B cell (primary cell): ENCODE results near the gene TRAPPC3L. TPM values are rescaled to one million over a fixed set of nuclear protein-coding genes. Genes with fewer than 3 reads are reported as not detected.

Source experiments
- ATAC-seq: fragments of 200-7000 bp; cut with Tn5 transposase; one replicate; pipeline ENCODE4 v1.10.0; 2021; ENCODE audit warnings: low read depth, mild to moderate bottlenecking, moderate number of reproducible peaks, moderate library complexity
- CTCF ChIA-PET: fragments of 350-600 bp; sonication (Branson Sonifier 250); formaldehyde crosslinking; loops from one replicate; lab custom pipeline; 2021; ENCODE audit warnings: antibody characterized with exemption, inconsistent platforms; lab: Charles Lee
- POLR2A ChIA-PET: fragments of 350-600 bp; sonication (Branson Sonifier 250); formaldehyde crosslinking; loops from one replicate; lab custom pipeline; 2021; ENCODE audit warnings: antibody characterized with exemption; lab: Charles Lee
- DNase-seq: peaks from one replicate; pipeline ENCODE4 v3.0.0; 2013
- H2AFZ ChIP-seq: 2 replicates; pipeline ENCODE4 v1.6.1; 2012; ENCODE audit warnings: mild to moderate bottlenecking, low read depth, low read length; ENCODE audit not compliant: insufficient read depth, poor library complexity, severe bottlenecking
- H3K27ac ChIP-seq, 2 donors: 1 replicate in 1 of 2; 2 replicates in 1 of 2; pipeline ENCODE4 v1.5.1; 2012 to 2013; ENCODE audit warnings: low read length in 2 of 2, mild to moderate bottlenecking in 2 of 2, moderate library complexity in 1 of 2
- H3K27me3 ChIP-seq, 4 experiments: fragments of 200-600 bp in 1 of 4; sonication (generic) in 1 of 4; replicated peaks in 1 of 4; 1 replicate in 2 of 4; 2 replicates in 2 of 4; pipeline versions ENCODE4 v1.6.1 to v1.7.0; 2013 to 2016; ENCODE audit warnings: low read length in 3 of 4, mild to moderate bottlenecking in 2 of 4, mixed read lengths in 1 of 4, moderate library complexity in 1 of 4; ENCODE audit not compliant: insufficient read depth in 4 of 4, control insufficient read depth in 3 of 4; ENCODE audit errors: control extremely low read depth in 1 of 4
- H3K36me3 ChIP-seq, 2 experiments: replicated peaks in 1 of 2; 1 replicate in 1 of 2; 2 replicates in 1 of 2; pipeline versions ENCODE4 v1.6.1 to v1.7.1; 2013; ENCODE audit warnings: low read length in 1 of 2; ENCODE audit not compliant: insufficient read depth in 2 of 2, control insufficient read depth in 1 of 2; ENCODE audit errors: control extremely low read depth in 1 of 2, extremely low read depth in 1 of 2
- H3K4me1 ChIP-seq, 2 donors: fragments of 200-600 bp in 1 of 2; sonication (generic) in 1 of 2; 1 replicate in 1 of 2; 2 replicates in 1 of 2; pipeline versions ENCODE4 v1.5.1 to v1.6.1; 2013 to 2017; ENCODE audit warnings: low read length in 2 of 2; ENCODE audit not compliant: control insufficient read depth in 2 of 2, insufficient read depth in 2 of 2
- H3K4me2 ChIP-seq: replicated peaks from 2 replicates; pipeline ENCODE3; 2012; ENCODE audit warnings: mild to moderate bottlenecking, low read depth, low read length; ENCODE audit not compliant: poor library complexity, severe bottlenecking
- H3K4me3 ChIP-seq, 5 experiments: fragments of 200-600 bp in 1 of 5; sonication (generic) in 1 of 5; 1 replicate in 3 of 5; 2 replicates in 2 of 5; pipeline versions ENCODE4 v1.5.1 to v1.7.0; 2011 to 2016; ENCODE audit warnings: low read length in 4 of 5, mild to moderate bottlenecking in 4 of 5, low read depth in 2 of 5, control low read depth in 1 of 5, moderate library complexity in 1 of 5; ENCODE audit not compliant: insufficient read depth in 1 of 5; ENCODE audit errors: control extremely low read depth in 1 of 5, extremely low read depth in 1 of 5
- H3K79me2 ChIP-seq: fragments of 200-600 bp; sonication (generic); one replicate; pipeline ENCODE4 v1.6.0; 2016; ENCODE audit warnings: low read length; ENCODE audit not compliant: control insufficient read depth, insufficient read depth
- H3K9ac ChIP-seq: fragments of 200-600 bp; sonication (generic); 2 replicates; pipeline ENCODE4 v1.6.1; 2017; ENCODE audit warnings: mild to moderate bottlenecking, low read length, moderate library complexity
- H3K9me3 ChIP-seq, 3 donors: one replicate each; pipeline versions ENCODE4 v1.6.1 to v1.7.1; 2013; ENCODE audit warnings: low read length in 2 of 3; ENCODE audit not compliant: control insufficient read depth in 2 of 3, insufficient read depth in 1 of 3; ENCODE audit errors: control extremely low read depth in 1 of 3
- H4K20me1 ChIP-seq: 2 replicates; pipeline ENCODE4 v1.6.0; 2012; ENCODE audit warnings: mild to moderate bottlenecking, low read length; ENCODE audit not compliant: insufficient read depth, control insufficient read depth, poor library complexity, severe bottlenecking
- H3K27ac Mint-ChIP-seq: one replicate; pipeline ENCODE4 v1.8.0; 2021; ENCODE audit warnings: mixed read lengths
- H3K27me3 Mint-ChIP-seq: one replicate; pipeline ENCODE4 v1.8.0; 2021; ENCODE audit warnings: mixed read lengths
- H3K4me1 Mint-ChIP-seq: one replicate; pipeline ENCODE4 v1.8.0; 2021; ENCODE audit warnings: mixed read lengths
- H3K4me3 Mint-ChIP-seq: one replicate; pipeline ENCODE4 v1.8.0; 2021; ENCODE audit warnings: mixed read lengths
- H3K9me3 Mint-ChIP-seq: one replicate; pipeline ENCODE4 v1.8.0; 2022; ENCODE audit warnings: mixed read lengths; ENCODE audit not compliant: insufficient read depth
- CTCF ChIP-seq: fragments of 200-600 bp; IDR thresholded peaks from one replicate; pipeline ENCODE4 v1.8.0; 2022; ENCODE audit warnings: antibody characterized with exemption, mild to moderate bottlenecking
- EZH2 ChIP-seq: IDR thresholded peaks from 2 replicates; pipeline ENCODE4 v1.6.1; 2012; ENCODE audit warnings: borderline replicate concordance, low read depth, mild to moderate bottlenecking, moderate library complexity, low read length; ENCODE audit not compliant: insufficient read depth, poor library complexity, severe bottlenecking
- WGBS: methylation state at CpG from one replicate; pipeline ENCODE4 v1.1.5; 2013; ENCODE audit warnings: missing lambda C conversion rate; ENCODE audit not compliant: insufficient coverage; 5-methylcytosine and 5-hydroxymethylcytosine counted together
- intact Hi-C: fragments of 100-400 bp; cut with micrococcal nuclease; formaldehyde crosslinking; loops from one replicate; pipeline ENCODE4 v1.10.0; 2022
- polyA plus RNA-seq: library from polyadenylated mRNA; depleted of rRNA; stranded (reverse); fragments of >200 nt; gene quantifications from 2 replicates; pipeline ENCODE4 v1.2.3, GENCODE V29; 2012
- total RNA-seq, 2 donors: library from RNA; stranded (reverse); fragments of 120-200 nt in 1 of 2; gene quantifications; 1 replicate in 1 of 2; 2 replicates in 1 of 2; pipeline versions ENCODE4 v1.2.3 to v1.2.4, GENCODE V29; 2013 to 2022

TRAPPC3L gene
- total and polyA plus RNA-seq, 2 donors (not counting 1 experiment from before 2014, with no cell fraction given) = not detected

GRCh38 chr6:116467096-116467495 lies 78.4 kb downstream of the TRAPPC3L start:
- Mint-ChIP-seq H3K27me3 (no peaks in the 10 kb centered on the region), H3K27ac (peak overlapping the region; percentile 93), H3K9me3 (no peaks in the 10 kb centered on the region), H3K4me3 (no peak overlapping the region), H3K4me1 (peaks cover 55% of the 10 kb centered on the region)
- intact Hi-C loops = loop anchor here (10.0 kb wide), 1 partner anchor 362 kb away; the partner anchor contains the start of gene NT5DC1
- peak overlapping the region; percentile 39 to 91 for H3K27ac ChIP-seq
- no peak overlapping the region for H3K4me3 ChIP-seq
- peaks cover 3% of the 10 kb centered on the region for H3K79me2 ChIP-seq
- peaks cover 45 to 54% of the 10 kb centered on the region in 2 donors for H3K4me1 ChIP-seq
- DNase-seq (no peak), ATAC-seq (no peak)
- H2AFZ ChIP-seq = peak overlapping the region; percentile 37
- TF ChIP-seq CTCF (no peak), EZH2 (no peak)
- no CpG with 5 or more reads among the region's 1 CpG for WGBS
- no peaks in the 10 kb centered on the region for H3K27me3 ChIP-seq
- H3K36me3 ChIP-seq = no peaks in the 10 kb centered on the region
- no peaks in the 10 kb centered on the region for H4K20me1 ChIP-seq
- ChIA-PET CTCF (interaction anchor here (1.2 kb wide), 1 partner anchor 74 kb away, joined by 4 read pairs; no protein-coding TSS in a partner anchor), POLR2A (interaction anchor here (0.9 kb wide), 1 partner anchor 188 kb away, joined by 3 read pairs; no protein-coding TSS in a partner anchor)
- H3K9me3 ChIP-seq = no peaks in the 10 kb centered on the region
- no peak overlapping the region for H3K9ac ChIP-seq
- H3K4me2 ChIP-seq = peak overlapping the region; percentile 27

- H3K9me3 ChIP-seq = no peaks in the 10 kb centered on the region
- H2AFZ ChIP-seq = no peak overlapping the region
- no CpG with 5 or more reads among the region's 5 CpGs for WGBS
- no peak for TF ChIP-seq EZH2
- TF ChIP-seq CTCF = no peak
- peaks cover 11% of the 10 kb centered on the region for H3K79me2 ChIP-seq
- DNase-seq = peak; percentile 86
- peak overlapping the region; percentile 81 for H3K4me3 Mint-ChIP-seq
- no peaks in the 10 kb centered on the region for H3K9me3 Mint-ChIP-seq
- H3K36me3 ChIP-seq = no peaks in the 10 kb centered on the region
- H3K27me3 ChIP-seq = no peaks in the 10 kb centered on the region
- H3K4me3 ChIP-seq = peak overlapping the region in 2 of 5 experiments; percentile 12 to 44
- peak overlapping the region; percentile 25 for H3K9ac ChIP-seq
- H3K27me3 Mint-ChIP-seq = no peaks in the 10 kb centered on the region
- H3K4me1 Mint-ChIP-seq = peaks cover 65% of the 10 kb centered on the region
- H3K27ac Mint-ChIP-seq = peak overlapping the region; percentile 98
- peak overlapping the region; percentile 86 to 91 for H3K27ac ChIP-seq
- ChIA-PET POLR2A (interaction anchor here (0.8 to 0.9 kb wide), 2 partner anchors 10 to 55 kb away, joined by 3 to 6 read pairs; no protein-coding TSS in a partner anchor), CTCF (interaction anchor here (1.0 to 1.5 kb wide), 3 partner anchors 21 to 178 kb away, joined by 3 to 8 read pairs (median 5); no protein-coding TSS in a partner anchor)
- peaks cover 55 to 60% of the 10 kb centered on the region in 2 donors for H3K4me1 ChIP-seq
- ATAC-seq = peak; percentile 51
- H4K20me1 ChIP-seq = no peaks in the 10 kb centered on the region
- intact Hi-C loops = loop anchor here (1.0 to 10.0 kb wide), 5 partner anchors 11 to 360 kb away; partner anchors contain the start of genes NT5DC1, RWDD1 and TSPYL1
- H3K4me2 ChIP-seq = peak overlapping the region; percentile 94
Measured at GRCh38 chr6:116465246-116465645, 80.2 kb downstream of the TRAPPC3L start.
